Measurements from ENCODE around the gene WDR35. TPM values are rescaled to one million over a fixed set of nuclear protein-coding genes. Genes with fewer than 3 reads are reported as not detected.
A peak's percentile ranks its signal among the peaks of the same experiment; 100 is the strongest.

Gene WDR35
- total and polyA plus RNA-seq, 4 donors, result 0.97 to 3.8 (median 1.6) TPM

DNA sequence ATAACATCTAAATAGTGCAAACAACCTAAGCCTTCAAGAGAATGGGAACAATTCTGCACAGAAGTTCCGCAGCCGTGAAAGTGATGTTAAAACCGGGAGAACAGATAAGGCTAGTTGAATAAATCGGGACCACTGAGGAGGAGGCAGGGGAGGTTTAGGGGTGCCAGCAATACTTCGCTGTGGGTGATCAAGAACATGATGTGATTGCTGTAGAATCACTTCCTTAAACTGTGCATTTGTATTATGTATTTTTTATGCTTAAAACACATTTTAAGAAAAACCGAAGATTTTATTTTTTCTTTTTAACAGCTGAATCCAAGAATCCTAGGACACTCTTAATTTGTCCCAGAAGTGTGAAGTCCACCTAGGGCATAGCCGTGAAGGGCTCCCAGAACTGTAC is 121.7 kb downstream of the WDR35 start:
- Histone ChIP-seq H3K27me3 (ENCODE audit: control insufficient read depth in 4 of 4, insufficient read depth in 4 of 4, low read length in 3 of 4) (no peaks in the 10 kb centered on the region), H3K4me1 (ENCODE audit: control insufficient read depth in 4 of 4, insufficient read depth in 4 of 4, low read length in 3 of 4) (peaks cover 0 to 8% (median 4%) of the 10 kb centered on the region in 4 donors), H3K9me3 (ENCODE audit: control insufficient read depth in 4 of 4, low read length in 3 of 4) (no peaks in the 10 kb centered on the region), H3K4me3 (ENCODE audit: low read depth in 1 of 3, low read length in 3 of 3) (peak overlapping the region in 1 of 3 donors; percentile 25), H3K9ac (ENCODE audit: low read depth in 1 of 2, low read length in 2 of 2) (no peak overlapping the region), H3K36me3 (ENCODE audit: control insufficient read depth in 4 of 4, insufficient read depth in 3 of 4, low read depth in 1 of 4, low read length in 3 of 4) (no peaks in the 10 kb centered on the region), H3K27ac (ENCODE audit: low read depth in 1 of 2, low read length in 2 of 2) (no peak overlapping the region)
- WGBS, result 80% methylated on average over 7 of the region's 7 CpGs
- DNase-seq (ENCODE audit: low spot score), result no peak
- TF ChIP-seq, protein P1, sequence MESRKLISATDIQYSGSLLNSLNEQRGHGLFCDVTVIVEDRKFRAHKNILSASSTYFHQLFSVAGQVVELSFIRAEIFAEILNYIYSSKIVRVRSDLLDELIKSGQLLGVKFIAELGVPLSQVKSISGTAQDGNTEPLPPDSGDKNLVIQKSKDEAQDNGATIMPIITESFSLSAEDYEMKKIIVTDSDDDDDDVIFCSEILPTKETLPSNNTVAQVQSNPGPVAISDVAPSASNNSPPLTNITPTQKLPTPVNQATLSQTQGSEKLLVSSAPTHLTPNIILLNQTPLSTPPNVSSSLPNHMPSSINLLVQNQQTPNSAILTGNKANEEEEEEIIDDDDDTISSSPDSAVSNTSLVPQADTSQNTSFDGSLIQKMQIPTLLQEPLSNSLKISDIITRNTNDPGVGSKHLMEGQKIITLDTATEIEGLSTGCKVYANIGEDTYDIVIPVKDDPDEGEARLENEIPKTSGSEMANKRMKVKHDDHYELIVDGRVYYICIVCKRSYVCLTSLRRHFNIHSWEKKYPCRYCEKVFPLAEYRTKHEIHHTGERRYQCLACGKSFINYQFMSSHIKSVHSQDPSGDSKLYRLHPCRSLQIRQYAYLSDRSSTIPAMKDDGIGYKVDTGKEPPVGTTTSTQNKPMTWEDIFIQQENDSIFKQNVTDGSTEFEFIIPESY (IDR thresholded peaks at IDR 0.05), result no peak
- TF ChIP-seq YY1 (IDR thresholded peaks at IDR 0.05), result no peak
- TF ChIP-seq TAF1 (conservative IDR thresholded peaks at IDR 0.05), result no peak
- TF ChIP-seq, protein P2, sequence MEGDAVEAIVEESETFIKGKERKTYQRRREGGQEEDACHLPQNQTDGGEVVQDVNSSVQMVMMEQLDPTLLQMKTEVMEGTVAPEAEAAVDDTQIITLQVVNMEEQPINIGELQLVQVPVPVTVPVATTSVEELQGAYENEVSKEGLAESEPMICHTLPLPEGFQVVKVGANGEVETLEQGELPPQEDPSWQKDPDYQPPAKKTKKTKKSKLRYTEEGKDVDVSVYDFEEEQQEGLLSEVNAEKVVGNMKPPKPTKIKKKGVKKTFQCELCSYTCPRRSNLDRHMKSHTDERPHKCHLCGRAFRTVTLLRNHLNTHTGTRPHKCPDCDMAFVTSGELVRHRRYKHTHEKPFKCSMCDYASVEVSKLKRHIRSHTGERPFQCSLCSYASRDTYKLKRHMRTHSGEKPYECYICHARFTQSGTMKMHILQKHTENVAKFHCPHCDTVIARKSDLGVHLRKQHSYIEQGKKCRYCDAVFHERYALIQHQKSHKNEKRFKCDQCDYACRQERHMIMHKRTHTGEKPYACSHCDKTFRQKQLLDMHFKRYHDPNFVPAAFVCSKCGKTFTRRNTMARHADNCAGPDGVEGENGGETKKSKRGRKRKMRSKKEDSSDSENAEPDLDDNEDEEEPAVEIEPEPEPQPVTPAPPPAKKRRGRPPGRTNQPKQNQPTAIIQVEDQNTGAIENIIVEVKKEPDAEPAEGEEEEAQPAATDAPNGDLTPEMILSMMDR (IDR thresholded peaks at IDR 0.05; ENCODE audit: low read depth, low read length, missing input control), result no peak
- TF ChIP-seq NR2F2 (IDR thresholded peaks at IDR 0.05), result no peak
- no peak for TF ChIP-seq FOXA2 (IDR thresholded peaks at IDR 0.05)
- TF ChIP-seq HNF4G (IDR thresholded peaks at IDR 0.05), result no peak
- TF ChIP-seq, protein P3, sequence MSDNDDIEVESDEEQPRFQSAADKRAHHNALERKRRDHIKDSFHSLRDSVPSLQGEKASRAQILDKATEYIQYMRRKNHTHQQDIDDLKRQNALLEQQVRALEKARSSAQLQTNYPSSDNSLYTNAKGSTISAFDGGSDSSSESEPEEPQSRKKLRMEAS (IDR thresholded peaks at IDR 0.05), result no peak
- TF ChIP-seq GABPA (IDR thresholded peaks at IDR 0.05 in 1 of 2, conservative IDR thresholded peaks at IDR 0.05 in 1 of 2), result no peak

DNA sequence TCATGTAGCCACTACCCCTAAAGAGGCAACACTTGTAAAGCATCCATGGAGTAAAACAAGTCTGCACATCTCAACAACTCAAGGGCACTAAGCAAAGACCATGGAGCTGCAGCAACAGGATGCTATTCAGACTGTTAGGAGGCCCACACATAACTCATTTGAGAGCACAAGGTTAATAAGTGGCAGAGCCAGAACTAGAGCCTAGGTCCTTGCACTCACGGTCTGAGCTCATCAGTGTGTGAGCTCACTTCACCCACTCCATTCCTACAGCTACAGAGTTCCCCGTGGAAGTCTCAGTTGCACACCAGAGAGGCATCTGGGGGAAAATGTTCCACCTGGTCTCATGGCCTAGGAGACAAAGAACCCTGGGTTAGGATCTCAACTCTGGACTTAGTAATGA is 123.1 kb downstream of the WDR35 start:
- DNase-seq (ENCODE audit: low spot score), result no peak
- Histone ChIP-seq H3K9me3 (ENCODE audit: control insufficient read depth in 4 of 4, low read length in 3 of 4) (no peaks in the 10 kb centered on the region), H3K27me3 (ENCODE audit: control insufficient read depth in 4 of 4, insufficient read depth in 4 of 4, low read length in 3 of 4) (no peaks in the 10 kb centered on the region), H3K4me1 (ENCODE audit: control insufficient read depth in 4 of 4, insufficient read depth in 4 of 4, low read length in 3 of 4) (peaks cover 0 to 9% (median 4%) of the 10 kb centered on the region in 4 donors), H3K9ac (ENCODE audit: low read depth in 1 of 2, low read length in 2 of 2) (no peak overlapping the region), H3K27ac (ENCODE audit: low read depth in 1 of 2, low read length in 2 of 2) (no peak overlapping the region), H3K4me3 (ENCODE audit: low read depth in 1 of 3, low read length in 3 of 3) (no peak overlapping the region), H3K36me3 (ENCODE audit: control insufficient read depth in 4 of 4, insufficient read depth in 3 of 4, low read depth in 1 of 4, low read length in 3 of 4) (no peaks in the 10 kb centered on the region)
- TF ChIP-seq EGR1 (IDR thresholded peaks at IDR 0.05; ENCODE audit: low read depth in 2 of 2) (no peak), YY1 (IDR thresholded peaks at IDR 0.05) (no peak), TAF1 (conservative IDR thresholded peaks at IDR 0.05) (no peak), FOXA2 (IDR thresholded peaks at IDR 0.05) (no peak), HNF4G (IDR thresholded peaks at IDR 0.05) (no peak), JUND (IDR thresholded peaks at IDR 0.05) (no peak)
- TF ChIP-seq, protein P4, sequence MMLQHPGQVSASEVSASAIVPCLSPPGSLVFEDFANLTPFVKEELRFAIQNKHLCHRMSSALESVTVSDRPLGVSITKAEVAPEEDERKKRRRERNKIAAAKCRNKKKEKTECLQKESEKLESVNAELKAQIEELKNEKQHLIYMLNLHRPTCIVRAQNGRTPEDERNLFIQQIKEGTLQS (IDR thresholded peaks at IDR 0.05), result no peak
- TF ChIP-seq, protein P2 (IDR thresholded peaks at IDR 0.05; ENCODE audit: low read depth, low read length, missing input control), result no peak
- TF ChIP-seq, protein P5, sequence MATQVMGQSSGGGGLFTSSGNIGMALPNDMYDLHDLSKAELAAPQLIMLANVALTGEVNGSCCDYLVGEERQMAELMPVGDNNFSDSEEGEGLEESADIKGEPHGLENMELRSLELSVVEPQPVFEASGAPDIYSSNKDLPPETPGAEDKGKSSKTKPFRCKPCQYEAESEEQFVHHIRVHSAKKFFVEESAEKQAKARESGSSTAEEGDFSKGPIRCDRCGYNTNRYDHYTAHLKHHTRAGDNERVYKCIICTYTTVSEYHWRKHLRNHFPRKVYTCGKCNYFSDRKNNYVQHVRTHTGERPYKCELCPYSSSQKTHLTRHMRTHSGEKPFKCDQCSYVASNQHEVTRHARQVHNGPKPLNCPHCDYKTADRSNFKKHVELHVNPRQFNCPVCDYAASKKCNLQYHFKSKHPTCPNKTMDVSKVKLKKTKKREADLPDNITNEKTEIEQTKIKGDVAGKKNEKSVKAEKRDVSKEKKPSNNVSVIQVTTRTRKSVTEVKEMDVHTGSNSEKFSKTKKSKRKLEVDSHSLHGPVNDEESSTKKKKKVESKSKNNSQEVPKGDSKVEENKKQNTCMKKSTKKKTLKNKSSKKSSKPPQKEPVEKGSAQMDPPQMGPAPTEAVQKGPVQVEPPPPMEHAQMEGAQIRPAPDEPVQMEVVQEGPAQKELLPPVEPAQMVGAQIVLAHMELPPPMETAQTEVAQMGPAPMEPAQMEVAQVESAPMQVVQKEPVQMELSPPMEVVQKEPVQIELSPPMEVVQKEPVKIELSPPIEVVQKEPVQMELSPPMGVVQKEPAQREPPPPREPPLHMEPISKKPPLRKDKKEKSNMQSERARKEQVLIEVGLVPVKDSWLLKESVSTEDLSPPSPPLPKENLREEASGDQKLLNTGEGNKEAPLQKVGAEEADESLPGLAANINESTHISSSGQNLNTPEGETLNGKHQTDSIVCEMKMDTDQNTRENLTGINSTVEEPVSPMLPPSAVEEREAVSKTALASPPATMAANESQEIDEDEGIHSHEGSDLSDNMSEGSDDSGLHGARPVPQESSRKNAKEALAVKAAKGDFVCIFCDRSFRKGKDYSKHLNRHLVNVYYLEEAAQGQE (IDR thresholded peaks at IDR 0.05), result no peak
- TF ChIP-seq, protein P3 (IDR thresholded peaks at IDR 0.05), result no peak
- 97% methylated on average over 2 of the region's 2 CpGs for WGBS
